ENCODE data around the gene SHROOM1. TPM values are rescaled to one million over a fixed set of nuclear protein-coding genes. Genes with fewer than 3 reads are reported as not detected.

The SHROOM1 gene
- total and polyA plus RNA-seq, 2 of the 8 experiments (the other 6 are each of a cell fraction or from before 2014, with no cell fraction given) = 3.9 to 5.2 TPM

GRCh38 chr5:132820162-132820754, 10.2 kb downstream of the SHROOM1 start (continued):
- TF ChIP-seq USF2 (IDR thresholded peaks at IDR 0.05; ENCODE audit: low read length) = no peak
- TF ChIP-seq RAD21 (IDR thresholded peaks at IDR 0.05 in 1 of 2, conservative IDR thresholded peaks at IDR 0.05 in 1 of 2; ENCODE audit: low read depth in 2 of 2, low read length in 2 of 2) = peak; percentile 89 to 93
- TF ChIP-seq EP300 (IDR thresholded peaks at IDR 0.05; ENCODE audit: borderline replicate concordance in 1 of 2, low read depth in 2 of 2, low read length in 2 of 2) = no peak
- TF ChIP-seq POLR2A (IDR thresholded peaks at IDR 0.05; ENCODE audit: control extremely low read depth in 1 of 2, low read depth in 2 of 2, low read length in 2 of 2) = no peak
- TF ChIP-seq BACH1 (IDR thresholded peaks at IDR 0.05; ENCODE audit: low read length) = no peak
- TF ChIP-seq FOSL1 (IDR thresholded peaks at IDR 0.05; ENCODE audit: insufficient read depth, low read depth, low read length) = no peak
- TF ChIP-seq SP2 (IDR thresholded peaks at IDR 0.05; ENCODE audit: low read length) = no peak
- TF ChIP-seq RNF2 (IDR thresholded peaks at IDR 0.05; ENCODE audit: borderline replicate concordance, low read depth, low read length, missing control alignments, poor library complexity, severe bottlenecking) = no peak
- no peak for TF ChIP-seq ZNF274 (IDR thresholded peaks at IDR 0.05; ENCODE audit: borderline replicate concordance, extremely low read depth, low read length)
- no peak for TF ChIP-seq ATF3 (IDR thresholded peaks at IDR 0.05; ENCODE audit: insufficient read depth, low read depth, low read length)
- TF ChIP-seq HDAC2 (IDR thresholded peaks at IDR 0.05; ENCODE audit: borderline replicate concordance in 1 of 2, low read depth in 2 of 2, low read length in 2 of 2) = 0 out of 4 replicates have a peak, but pooled peaks of 1 of the 2 experiments have one; percentile 24
- no peak for TF ChIP-seq CHD1 (IDR thresholded peaks at IDR 0.05; ENCODE audit: low read depth, low read length)
- no peak for TF ChIP-seq SRF (IDR thresholded peaks at IDR 0.05; ENCODE audit: low read depth, low read length)
- TF ChIP-seq E2F6 (IDR thresholded peaks at IDR 0.05) = peak; percentile 20; the same call in 1 of the 2 replicates

Data from H1 (cell line).